GM18508 (cell line): ENCODE data around the gene GID8.

Source experiments
- ATAC-seq: cut with Tn5 transposase; IDR thresholded peaks from one replicate; pipeline ENCODE4 v1.9.1; 2021; ENCODE audit warnings: moderate number of reproducible peaks; ENCODE audit not compliant: insufficient read depth, unreplicated experiment

The GID8 gene

DNA sequence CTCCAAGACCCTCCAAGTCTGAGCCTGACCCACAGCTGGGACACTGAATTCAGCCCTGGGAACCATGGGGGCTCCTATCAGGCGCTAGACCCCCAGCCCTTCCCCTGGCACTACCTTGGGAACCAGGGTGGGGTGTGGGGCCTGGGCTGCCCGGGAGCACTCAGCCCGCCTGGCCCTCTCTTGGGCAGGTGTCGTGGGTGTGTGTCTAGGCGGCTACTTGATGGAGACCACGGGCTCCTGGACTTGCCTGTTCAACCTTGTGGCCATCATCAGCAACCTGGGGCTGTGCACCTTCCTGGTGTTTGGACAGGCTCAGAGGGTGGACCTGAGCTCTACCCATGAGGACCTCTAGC is 29.2 kb downstream of the GID8 start:
- ATAC-seq: no peak

- ATAC-seq: no peak
Observed at GRCh38 chr20:62967628-62968351, 29.8 kb downstream of the GID8 start.

DNA sequence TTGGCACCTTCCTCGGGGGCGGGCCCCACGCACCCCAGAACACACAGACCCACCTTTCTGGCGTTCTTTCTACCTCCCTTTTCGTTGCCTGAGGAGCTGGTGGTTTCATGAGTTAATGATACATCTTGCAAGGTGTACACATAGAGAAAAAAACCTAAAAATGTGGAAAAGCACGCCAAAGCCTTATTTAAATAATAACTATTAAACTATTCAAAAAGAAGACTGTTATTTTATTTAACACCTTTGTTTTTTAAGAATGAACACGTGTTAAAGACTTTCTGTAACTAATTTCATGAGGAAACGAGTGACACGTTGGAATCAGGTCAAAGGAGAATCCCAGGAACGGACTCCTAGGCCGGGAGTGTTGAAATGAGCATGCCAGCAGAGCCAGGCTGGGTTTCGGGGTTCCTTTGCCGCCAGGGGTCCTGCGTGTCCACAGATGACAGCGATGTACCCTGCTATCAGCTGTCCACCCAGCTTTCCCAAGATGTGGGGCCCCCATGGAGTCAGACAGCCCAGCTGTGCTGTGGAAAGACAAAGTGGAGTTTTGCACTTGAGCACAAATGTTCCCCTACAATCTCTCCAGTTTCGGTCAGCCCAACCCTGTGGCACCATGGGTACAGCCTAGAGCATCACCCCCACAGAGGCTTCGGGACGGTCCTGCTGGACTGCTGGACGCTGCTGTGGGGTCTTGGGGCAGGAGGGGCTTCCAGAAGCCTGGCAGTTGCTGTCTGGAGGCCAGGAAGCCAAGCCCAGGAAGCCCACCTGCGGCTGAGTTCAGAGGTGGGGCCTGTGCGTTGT is 30.6 kb downstream of the GID8 start:
- ATAC-seq: no peak

- no peak for ATAC-seq
Observed at GRCh38 chr20:62969179-62969760, 31.3 kb downstream of the GID8 start.

DNA sequence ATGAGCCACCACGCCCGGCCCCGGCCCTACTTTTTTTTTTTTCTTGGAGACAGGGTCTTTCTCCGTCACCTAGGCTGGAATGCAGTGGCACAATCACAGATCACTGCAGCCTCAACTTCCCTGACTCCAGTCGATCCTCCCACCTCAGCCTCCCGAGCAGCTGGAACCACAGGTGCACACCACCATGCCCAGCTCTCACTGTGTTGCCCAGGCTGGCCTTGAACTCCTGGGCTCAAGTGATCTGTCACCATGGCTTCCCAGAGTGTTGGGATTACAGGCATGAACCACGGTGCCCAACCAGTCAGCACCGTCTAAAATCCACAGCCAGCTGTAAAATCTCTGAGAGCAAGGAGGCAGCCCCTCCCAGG is 32.0 kb downstream of the GID8 start:
- ATAC-seq: no peak

DNA sequence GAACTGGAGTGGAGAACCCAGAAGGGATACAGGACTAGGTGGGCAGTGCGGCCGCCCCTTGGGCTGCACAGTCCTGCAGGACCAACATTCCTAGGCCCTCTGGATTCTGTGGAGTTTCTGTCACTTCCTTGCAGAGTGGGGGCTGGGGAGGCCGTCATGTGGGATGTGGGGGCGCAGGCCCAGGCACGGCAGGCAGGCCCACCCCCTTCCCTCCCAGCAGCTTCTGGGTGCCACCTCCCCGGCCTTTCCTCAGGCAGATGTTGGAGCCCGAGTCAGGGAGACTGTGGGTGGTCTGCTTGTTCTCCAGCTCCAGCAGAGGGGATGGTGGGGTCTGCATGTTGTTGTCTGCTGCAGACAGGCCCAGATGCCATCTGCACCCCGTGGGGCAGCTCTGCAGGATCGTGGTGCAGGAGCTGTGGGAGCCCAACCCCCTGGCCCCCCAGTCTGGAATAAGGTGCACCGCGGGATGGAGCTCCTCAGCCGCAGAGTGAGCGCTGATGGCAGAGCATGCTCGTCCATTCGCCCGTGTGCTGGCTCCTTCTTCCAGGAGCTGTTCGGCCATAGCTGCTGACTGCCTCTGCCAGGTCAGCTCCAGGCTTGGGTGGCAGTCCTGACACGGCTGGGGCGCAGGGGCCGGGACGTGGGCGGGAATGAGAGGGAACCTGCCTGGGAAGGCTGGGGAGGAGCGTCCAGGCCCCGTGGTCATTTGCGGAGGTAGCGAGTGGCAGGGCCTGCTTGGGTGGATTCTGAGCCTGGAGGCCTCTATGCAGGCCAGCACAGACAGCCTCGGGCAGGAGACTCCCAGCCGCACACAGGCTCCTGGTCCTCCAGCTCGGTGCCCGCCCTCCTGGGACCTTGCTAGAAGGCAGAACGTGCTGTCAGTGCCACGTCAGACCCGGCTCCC is 32.6 kb downstream of the GID8 start:
- no peak for ATAC-seq

GRCh38 chr20:62971211-62971949 is 33.4 kb downstream of the GID8 start:
- ATAC-seq: no peak

GRCh38 chr20:62971950-62972844 is 34.2 kb downstream of the GID8 start:
- no peak for ATAC-seq

DNA sequence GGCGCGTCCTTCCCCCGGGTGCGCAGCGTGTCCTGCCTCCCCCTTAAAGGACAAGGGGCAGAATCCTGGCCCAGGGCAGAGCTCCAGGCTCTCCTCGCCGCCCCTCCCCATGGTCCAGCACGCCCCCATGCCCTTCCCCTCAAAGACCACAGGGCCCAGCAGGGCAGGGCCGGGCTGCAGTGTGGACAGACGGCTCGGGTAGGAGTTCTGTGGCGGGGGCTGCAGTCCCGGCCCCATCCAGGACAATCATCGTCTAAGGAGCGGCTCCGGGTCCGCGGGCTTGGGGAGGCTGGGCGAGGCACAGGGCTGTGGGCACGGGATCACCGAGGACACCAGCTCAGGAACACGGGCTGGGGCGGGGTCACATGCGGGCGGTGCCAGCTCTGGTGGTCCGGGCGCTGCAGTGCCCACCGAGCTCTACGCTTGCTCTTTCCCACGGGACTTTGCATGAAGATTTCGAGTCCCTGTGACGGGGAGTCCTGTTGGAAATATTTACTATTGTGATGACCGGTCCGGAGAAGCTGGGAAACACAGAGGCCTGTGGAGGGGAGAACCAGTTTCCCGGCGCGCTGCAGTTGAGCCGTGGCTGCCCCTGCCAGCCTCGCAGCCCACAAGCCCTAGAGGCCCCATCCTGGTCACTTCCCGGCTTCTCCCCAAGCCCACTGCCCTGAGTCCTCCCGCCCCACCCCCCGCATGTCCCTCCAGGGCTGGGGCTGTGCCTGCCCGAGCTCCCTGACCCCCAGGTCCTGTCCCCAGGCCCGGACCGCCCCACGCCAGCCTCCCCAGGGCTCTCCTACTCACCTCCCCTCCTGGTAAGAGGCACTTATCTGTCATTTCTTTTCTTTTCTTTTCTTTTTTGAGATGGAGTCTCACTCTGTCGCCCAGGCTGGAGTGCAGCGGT is 35.1 kb downstream of the GID8 start:
- no peak for ATAC-seq

DNA sequence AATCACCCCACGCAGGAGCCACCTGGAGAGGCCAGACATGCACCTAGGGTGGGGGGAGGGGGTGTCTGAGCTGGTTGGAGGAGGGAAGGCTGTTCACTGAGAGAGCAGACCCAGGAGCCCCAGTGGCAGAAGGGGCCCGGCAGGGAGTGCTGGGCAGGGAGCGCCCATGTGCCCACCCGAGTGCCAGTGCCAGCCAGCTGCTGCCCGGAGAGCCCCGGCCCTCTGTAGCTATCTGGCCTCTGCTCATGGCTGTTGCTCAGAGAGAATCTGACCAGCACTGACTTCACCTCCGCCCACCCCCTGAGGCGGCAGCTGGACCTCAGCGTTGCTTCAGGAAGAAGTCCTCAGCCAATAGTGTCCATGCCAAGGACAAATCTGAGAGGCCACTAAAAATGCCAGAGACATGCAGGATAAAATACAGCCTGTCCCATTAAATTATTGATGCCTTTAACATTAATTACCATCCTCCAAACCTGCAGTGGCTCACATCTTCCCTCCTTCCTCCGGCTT is 37.4 kb downstream of the GID8 start:
- no peak for ATAC-seq

DNA sequence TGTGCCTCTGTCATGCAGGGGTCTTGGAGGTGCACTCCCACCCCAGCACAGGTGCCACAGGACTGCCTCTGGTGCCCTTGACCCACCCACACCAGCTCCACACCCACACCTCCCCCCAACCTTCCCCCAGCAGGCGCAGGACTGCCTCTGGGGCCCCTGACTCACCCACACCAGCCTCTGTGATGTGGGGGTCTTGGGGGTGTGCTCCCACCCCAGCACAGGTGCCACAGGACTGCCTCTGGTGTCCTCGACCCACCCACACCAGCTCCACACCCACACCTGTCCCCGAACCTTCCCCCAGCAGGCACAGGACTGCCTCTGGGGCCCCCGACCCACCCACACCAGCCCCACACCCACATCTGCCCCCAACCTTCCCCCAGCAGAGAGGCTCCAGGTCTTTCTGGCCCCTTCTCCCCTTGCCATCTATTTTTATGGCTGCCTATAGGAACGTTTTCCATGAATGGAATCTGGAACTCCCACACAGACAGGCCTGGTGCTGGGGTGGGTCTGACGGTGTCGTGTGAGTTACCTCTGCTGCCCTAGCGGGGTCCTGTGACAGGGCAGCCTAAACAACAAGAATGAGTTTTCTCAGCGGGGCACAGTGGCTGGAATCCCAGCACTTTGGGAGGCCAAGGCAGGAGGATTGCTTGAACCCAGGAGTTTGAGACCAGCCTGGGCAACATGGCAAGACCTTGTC is 38.0 kb downstream of the GID8 start:
- no peak for ATAC-seq

GRCh38 chr20:62976886-62977285 is 38.9 kb downstream of the GID8 start:
- ATAC-seq: no peak

GRCh38 chr20:62977613-62978560 is 39.9 kb downstream of the GID8 start:
- ATAC-seq: peak; percentile 45

DNA sequence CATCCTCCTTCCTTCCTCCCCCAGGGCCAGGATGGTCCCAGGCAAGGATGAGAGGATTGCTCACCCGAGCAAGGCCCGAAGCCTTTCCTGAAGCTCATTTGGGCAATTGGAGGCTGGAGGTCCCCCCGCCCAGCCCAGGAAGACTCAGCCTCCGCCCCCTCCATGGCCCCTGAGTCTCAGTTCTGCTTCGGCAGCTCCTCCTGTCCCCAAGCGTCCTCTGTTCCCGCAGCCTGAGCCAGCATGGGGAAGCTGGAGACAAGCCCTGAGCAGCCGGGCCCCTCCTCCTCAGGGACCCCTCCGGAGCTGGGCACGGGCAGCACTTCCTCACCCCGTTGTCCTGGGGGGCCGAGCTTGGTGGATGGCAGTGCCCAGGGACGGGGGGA is 40.6 kb downstream of the GID8 start:
- ATAC-seq: no peak

DNA sequence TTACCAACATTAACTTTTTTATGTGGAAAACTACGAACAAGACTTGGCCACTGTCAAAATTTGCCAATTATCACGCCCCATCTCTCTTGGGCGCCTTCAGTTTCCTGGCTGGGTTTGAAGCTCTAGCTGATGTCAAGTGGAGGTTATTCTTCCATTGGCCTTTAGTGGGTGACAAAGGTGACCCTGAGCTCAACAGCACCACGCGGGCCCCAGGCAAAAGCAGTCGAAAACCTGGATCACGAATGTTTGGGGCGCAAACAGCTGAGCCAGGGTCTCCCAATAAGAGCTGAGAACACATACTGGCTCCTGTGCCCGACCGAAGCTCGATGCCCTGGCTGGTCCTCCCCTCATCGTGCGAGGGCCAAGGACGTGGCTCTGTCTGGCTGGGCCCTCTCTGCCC is 41.4 kb downstream of the GID8 start:
- no peak for ATAC-seq

DNA sequence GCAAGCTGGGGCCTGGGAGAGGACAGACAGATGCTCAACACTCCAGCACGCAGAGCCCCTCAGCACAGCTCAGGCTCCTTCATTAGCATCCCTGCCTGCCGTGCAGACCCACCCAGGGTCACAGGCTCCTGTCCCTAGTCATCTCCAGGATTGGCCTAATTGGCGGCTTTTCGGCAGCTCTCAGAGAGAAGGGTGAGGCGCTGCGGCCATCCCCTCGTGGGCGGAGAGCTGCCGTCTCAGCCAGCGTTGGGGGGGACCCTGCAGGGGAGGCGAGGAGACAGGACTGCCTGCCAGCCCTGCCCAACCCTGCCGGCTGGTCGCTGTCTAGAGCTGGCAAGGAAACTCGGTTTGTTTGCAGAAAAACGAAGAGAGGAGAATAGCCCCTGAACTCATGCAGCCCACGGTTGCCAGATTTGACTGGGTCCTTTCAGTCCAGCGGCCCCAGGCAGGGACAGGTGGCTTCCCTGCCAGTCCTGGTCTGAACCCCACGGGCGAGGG is 42.0 kb downstream of the GID8 start:
- ATAC-seq: no peak
